ENCODE data around the gene RMDN3.

The RMDN3 gene

GRCh38 chr15:40722354-40722753 lies 32.7 kb downstream of the RMDN3 start:
- Histone ChIP-seq H3K27ac (ENCODE audit: low read depth, low read length) (no peak overlapping the region), H3K4ac (ENCODE audit: low read depth, low read length) (no peak overlapping the region), H3K4me2 (ENCODE audit: low read length) (no peak overlapping the region), H2BK120ac (ENCODE audit: insufficient read depth, low read length, poor library complexity) (no peak overlapping the region), H3K36me3 (ENCODE audit: control insufficient read depth in 1 of 2, insufficient read depth in 2 of 2, low read length in 2 of 2) (peaks cover 15 to 26% of the 10 kb centered on the region in 2 experiments), H3K9me3 (ENCODE audit: insufficient read depth, low read depth, low read length) (no peaks in the 10 kb centered on the region), H3K18ac (ENCODE audit: low read length) (no peak overlapping the region), H3K4me3 (ENCODE audit: low read depth, low read length) (no peak overlapping the region), H3K9ac (ENCODE audit: low read length) (no peak overlapping the region), H4K8ac (ENCODE audit: low read depth, low read length) (no peak overlapping the region), H2AFZ (ENCODE audit: insufficient read depth, low read length, poor library complexity) (no peak overlapping the region), H2BK12ac (ENCODE audit: low read length) (no peak overlapping the region), H2AK5ac (ENCODE audit: low read length) (no peak overlapping the region), H3K23ac (ENCODE audit: low read length) (no peak overlapping the region), H4K91ac (ENCODE audit: low read depth, low read length) (no peak overlapping the region), H3K4me1 (ENCODE audit: control insufficient read depth in 1 of 2, insufficient read depth in 2 of 2, low read length in 2 of 2) (no peaks in the 10 kb centered on the region), H3K79me1 (ENCODE audit: low read length) (no peaks in the 10 kb centered on the region), H3K79me2 (ENCODE audit: control insufficient read depth, insufficient read depth, low read length, poor library complexity) (no peaks in the 10 kb centered on the region), H2BK5ac (ENCODE audit: low read depth, low read length, poor library complexity) (no peak overlapping the region), H3K27me3 (ENCODE audit: insufficient read depth, low read length) (no peaks in the 10 kb centered on the region), H3K14ac (ENCODE audit: low read length) (no peak overlapping the region), H4K12ac (ENCODE audit: low read depth, low read length) (no peak overlapping the region)
- no peak for DNase-seq
- no CpG with 5 or more reads among the region's 4 CpGs for WGBS (ENCODE audit: extremely low coverage, insufficient coverage, insufficient read length)

DNA sequence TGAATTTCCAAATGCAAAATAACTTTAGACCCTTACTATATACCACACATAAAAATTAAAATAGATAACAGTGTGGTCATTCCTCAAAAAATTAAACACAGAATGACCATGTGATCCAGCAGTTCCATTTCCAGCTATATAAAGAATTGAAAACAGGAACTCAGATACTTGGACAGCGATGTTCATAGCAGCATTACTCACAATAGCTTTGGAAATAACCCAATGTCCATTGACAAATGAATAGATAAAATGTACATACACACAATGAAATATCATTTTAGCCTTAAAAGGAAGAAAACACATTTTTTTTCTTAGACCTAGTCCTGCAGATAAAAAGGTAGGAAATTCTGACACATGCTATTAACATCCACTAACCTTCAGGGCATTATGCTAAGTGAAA lies 33.4 kb downstream of the RMDN3 start:
- Histone ChIP-seq H4K91ac (ENCODE audit: low read depth, low read length) (no peak overlapping the region), H4K8ac (ENCODE audit: low read depth, low read length) (no peak overlapping the region), H3K4me3 (ENCODE audit: low read depth, low read length) (no peak overlapping the region), H3K27me3 (ENCODE audit: insufficient read depth, low read length) (no peaks in the 10 kb centered on the region), H3K79me1 (ENCODE audit: low read length) (no peaks in the 10 kb centered on the region), H3K36me3 (ENCODE audit: control insufficient read depth in 1 of 2, insufficient read depth in 2 of 2, low read length in 2 of 2) (peaks cover 15 to 26% of the 10 kb centered on the region in 2 experiments), H3K18ac (ENCODE audit: low read length) (no peak overlapping the region), H3K27ac (ENCODE audit: low read depth, low read length) (no peak overlapping the region), H3K23ac (ENCODE audit: low read length) (no peak overlapping the region), H2AK5ac (ENCODE audit: low read length) (no peak overlapping the region), H3K4me2 (ENCODE audit: low read length) (no peak overlapping the region), H2BK120ac (ENCODE audit: insufficient read depth, low read length, poor library complexity) (no peak overlapping the region), H2BK5ac (ENCODE audit: low read depth, low read length, poor library complexity) (no peak overlapping the region), H3K4me1 (ENCODE audit: control insufficient read depth in 1 of 2, insufficient read depth in 2 of 2, low read length in 2 of 2) (no peaks in the 10 kb centered on the region), H2BK12ac (ENCODE audit: low read length) (no peak overlapping the region), H3K79me2 (ENCODE audit: control insufficient read depth, insufficient read depth, low read length, poor library complexity) (no peaks in the 10 kb centered on the region), H3K4ac (ENCODE audit: low read depth, low read length) (no peak overlapping the region), H2AFZ (ENCODE audit: insufficient read depth, low read length, poor library complexity) (no peak overlapping the region), H3K14ac (ENCODE audit: low read length) (no peak overlapping the region), H4K12ac (ENCODE audit: low read depth, low read length) (no peak overlapping the region), H3K9me3 (ENCODE audit: insufficient read depth, low read depth, low read length) (no peaks in the 10 kb centered on the region), H3K9ac (ENCODE audit: low read length) (no peak overlapping the region)
- WGBS (ENCODE audit: extremely low coverage, insufficient coverage, insufficient read length) = no CpG with 5 or more reads among the region's 1 CpG
- peak in 1 of 2 donors; percentile 39 for DNase-seq

DNA sequence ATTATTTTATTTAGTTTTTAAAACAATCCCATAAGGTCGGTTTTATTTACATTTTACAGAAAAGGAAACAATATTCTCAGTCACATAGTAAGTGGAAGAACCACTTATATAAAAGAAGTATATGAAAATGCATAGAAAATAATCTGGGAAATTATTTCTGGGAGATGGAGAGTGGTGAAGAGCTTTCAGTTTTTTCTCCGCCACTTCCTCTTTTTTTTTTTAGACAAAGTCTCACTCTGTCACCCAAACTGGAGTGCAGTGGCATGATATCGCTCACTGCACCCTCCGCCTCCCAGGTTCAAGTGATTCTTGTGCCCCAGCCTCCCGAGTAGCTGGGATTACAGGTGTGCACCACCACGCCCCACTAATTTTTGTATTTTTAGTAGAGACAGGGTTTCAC lies 38.9 kb downstream of the RMDN3 start:
- H3K9me3 ChIP-seq (ENCODE audit: insufficient read depth, low read depth, low read length) = no peaks in the 10 kb centered on the region
- no CpG with 5 or more reads among the region's 6 CpGs for WGBS (ENCODE audit: extremely low coverage, insufficient coverage, insufficient read length)
- no peak overlapping the region for H4K8ac ChIP-seq (ENCODE audit: low read depth, low read length)
- H3K9ac ChIP-seq (ENCODE audit: low read length) = no peak overlapping the region
- H4K12ac ChIP-seq (ENCODE audit: low read depth, low read length) = no peak overlapping the region
- H3K4ac ChIP-seq (ENCODE audit: low read depth, low read length) = no peak overlapping the region
- H2AK5ac ChIP-seq (ENCODE audit: low read length) = no peak overlapping the region
- H3K14ac ChIP-seq (ENCODE audit: low read length) = no peak overlapping the region
- H3K79me1 ChIP-seq (ENCODE audit: low read length) = no peaks in the 10 kb centered on the region
- H3K79me2 ChIP-seq (ENCODE audit: control insufficient read depth, insufficient read depth, low read length, poor library complexity) = no peaks in the 10 kb centered on the region
- no peak overlapping the region for H3K4me2 ChIP-seq (ENCODE audit: low read length)
- H3K36me3 ChIP-seq (ENCODE audit: control insufficient read depth in 1 of 2, insufficient read depth in 2 of 2, low read length in 2 of 2) = peaks cover 19 to 27% of the 10 kb centered on the region in 2 experiments
- no peak for DNase-seq
- no peak overlapping the region for H2BK5ac ChIP-seq (ENCODE audit: low read depth, low read length, poor library complexity)
- H2BK12ac ChIP-seq (ENCODE audit: low read length) = no peak overlapping the region
- H3K4me3 ChIP-seq (ENCODE audit: low read depth, low read length) = no peak overlapping the region
- no peak overlapping the region for H2BK120ac ChIP-seq (ENCODE audit: insufficient read depth, low read length, poor library complexity)
- no peak overlapping the region for H3K27ac ChIP-seq (ENCODE audit: low read depth, low read length)
- no peak overlapping the region for H3K23ac ChIP-seq (ENCODE audit: low read length)
- no peaks in the 10 kb centered on the region for H3K4me1 ChIP-seq (ENCODE audit: control insufficient read depth in 1 of 2, insufficient read depth in 2 of 2, low read length in 2 of 2)
- H3K18ac ChIP-seq (ENCODE audit: low read length) = no peak overlapping the region
- H3K27me3 ChIP-seq (ENCODE audit: insufficient read depth, low read length) = no peaks in the 10 kb centered on the region
- no peak overlapping the region for H4K91ac ChIP-seq (ENCODE audit: low read depth, low read length)
- no peak overlapping the region for H2AFZ ChIP-seq (ENCODE audit: insufficient read depth, low read length, poor library complexity)

DNA sequence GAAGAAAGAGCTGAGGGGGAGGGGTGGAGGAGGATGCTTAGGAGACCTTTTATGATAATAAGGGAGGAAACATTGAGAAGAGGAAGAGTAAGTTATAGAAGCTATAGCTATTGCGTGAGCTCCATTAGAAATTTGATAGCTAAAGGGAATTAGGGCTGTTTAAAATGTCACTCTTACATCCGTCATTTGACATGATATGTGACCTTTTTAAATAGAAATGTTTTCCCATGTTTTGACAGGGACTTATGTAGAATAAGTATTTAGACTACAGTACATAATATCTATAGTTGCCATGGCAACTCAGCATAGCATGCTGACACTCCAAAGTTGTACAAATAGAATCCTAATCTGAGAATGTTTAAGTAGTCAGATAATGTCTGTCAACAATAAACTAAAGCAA lies 40.9 kb downstream of the RMDN3 start:
- H3K23ac ChIP-seq (ENCODE audit: low read length) = no peak overlapping the region
- no CpG with 5 or more reads among the region's 2 CpGs for WGBS (ENCODE audit: extremely low coverage, insufficient coverage, insufficient read length)
- H2AFZ ChIP-seq (ENCODE audit: insufficient read depth, low read length, poor library complexity) = no peak overlapping the region
- no peak overlapping the region for H2AK5ac ChIP-seq (ENCODE audit: low read length)
- DNase-seq = no peak
- H3K4me2 ChIP-seq (ENCODE audit: low read length) = no peak overlapping the region
- no peaks in the 10 kb centered on the region for H3K27me3 ChIP-seq (ENCODE audit: insufficient read depth, low read length)
- H2BK12ac ChIP-seq (ENCODE audit: low read length) = no peak overlapping the region
- H3K9me3 ChIP-seq (ENCODE audit: insufficient read depth, low read depth, low read length) = no peaks in the 10 kb centered on the region
- peaks cover 16 to 19% of the 10 kb centered on the region in 2 experiments for H3K36me3 ChIP-seq (ENCODE audit: control insufficient read depth in 1 of 2, insufficient read depth in 2 of 2, low read length in 2 of 2)
- no peak overlapping the region for H4K12ac ChIP-seq (ENCODE audit: low read depth, low read length)
- no peak overlapping the region for H3K4me3 ChIP-seq (ENCODE audit: low read depth, low read length)
- no peak overlapping the region for H2BK120ac ChIP-seq (ENCODE audit: insufficient read depth, low read length, poor library complexity)
- no peak overlapping the region for H3K14ac ChIP-seq (ENCODE audit: low read length)
- H3K9ac ChIP-seq (ENCODE audit: low read length) = no peak overlapping the region
- no peak overlapping the region for H3K18ac ChIP-seq (ENCODE audit: low read length)
- H3K4me1 ChIP-seq (ENCODE audit: control insufficient read depth in 1 of 2, insufficient read depth in 2 of 2, low read length in 2 of 2) = no peaks in the 10 kb centered on the region
- no peak overlapping the region for H3K27ac ChIP-seq (ENCODE audit: low read depth, low read length)
- no peak overlapping the region for H2BK5ac ChIP-seq (ENCODE audit: low read depth, low read length, poor library complexity)
- no peaks in the 10 kb centered on the region for H3K79me2 ChIP-seq (ENCODE audit: control insufficient read depth, insufficient read depth, low read length, poor library complexity)
- H3K79me1 ChIP-seq (ENCODE audit: low read length) = no peaks in the 10 kb centered on the region
- no peak overlapping the region for H3K4ac ChIP-seq (ENCODE audit: low read depth, low read length)
- no peak overlapping the region for H4K91ac ChIP-seq (ENCODE audit: low read depth, low read length)
- no peak overlapping the region for H4K8ac ChIP-seq (ENCODE audit: low read depth, low read length)

Data from trophoblast cell (in vitro differentiated cells and primary cell).